Ovary (tissue), 3 donors: ENCODE measurements around the gene GPR4.

ENCODE experiments used
- CTCF ChIP-seq, 3 donors: fragments of 450-650 bp in 2 of 3; fragments of 200-600 bp in 1 of 3; IDR thresholded peaks; one replicate each; pipeline versions ENCODE4 v1.5.1 to v1.8.0; 2016 to 2022; ENCODE audit warnings: antibody characterized with exemption in 3 of 3, mild to moderate bottlenecking in 1 of 3
- POLR2A ChIP-seq: fragments of 450-650 bp; IDR thresholded peaks from one replicate; pipeline ENCODE4 v1.6.1; 2017; ENCODE audit warnings: antibody characterized with exemption, mild to moderate bottlenecking, moderate library complexity
- donor health status: DM: no; HTN: no; CAD: no.

GRCh38 chr19:45621389-45621788 is 19.4 kb upstream of the GPR4 start:
- TF ChIP-seq CTCF (IDR thresholded peaks at IDR 0.05) (no peak), POLR2A (no peak)
